DMS53 treated with DMSO at 0.1 percent for 48 hours (cell line): ENCODE data around the gene ING3.

Experiments used
- DNase-seq: peaks from one replicate; lab custom pipeline; 2025; ENCODE audit not compliant: unreplicated experiment; lab: John Stamatoyannopoulos, UW

ING3 gene

GRCh38 chr7:121024611-121025010, 74.0 kb downstream of the ING3 start:
- no peak for DNase-seq

GRCh38 chr7:121026159-121026558, 75.6 kb downstream of the ING3 start:
- no peak for DNase-seq

GRCh38 chr7:121026577-121027111, 76.1 kb downstream of the ING3 start:
- DNase-seq: no peak
